DMS153 (cell line): ENCODE data around the gene ZFAND4.
"Not testable (repeated sequence)": the region's sequence is repeated elsewhere in the genome, so short reads cannot be mapped to it uniquely, and the experiment has no call there.

Experiments used
- DNase-seq: peaks from one replicate; lab custom pipeline; 2025; lab: John Stamatoyannopoulos, UW

Gene ZFAND4

DNA sequence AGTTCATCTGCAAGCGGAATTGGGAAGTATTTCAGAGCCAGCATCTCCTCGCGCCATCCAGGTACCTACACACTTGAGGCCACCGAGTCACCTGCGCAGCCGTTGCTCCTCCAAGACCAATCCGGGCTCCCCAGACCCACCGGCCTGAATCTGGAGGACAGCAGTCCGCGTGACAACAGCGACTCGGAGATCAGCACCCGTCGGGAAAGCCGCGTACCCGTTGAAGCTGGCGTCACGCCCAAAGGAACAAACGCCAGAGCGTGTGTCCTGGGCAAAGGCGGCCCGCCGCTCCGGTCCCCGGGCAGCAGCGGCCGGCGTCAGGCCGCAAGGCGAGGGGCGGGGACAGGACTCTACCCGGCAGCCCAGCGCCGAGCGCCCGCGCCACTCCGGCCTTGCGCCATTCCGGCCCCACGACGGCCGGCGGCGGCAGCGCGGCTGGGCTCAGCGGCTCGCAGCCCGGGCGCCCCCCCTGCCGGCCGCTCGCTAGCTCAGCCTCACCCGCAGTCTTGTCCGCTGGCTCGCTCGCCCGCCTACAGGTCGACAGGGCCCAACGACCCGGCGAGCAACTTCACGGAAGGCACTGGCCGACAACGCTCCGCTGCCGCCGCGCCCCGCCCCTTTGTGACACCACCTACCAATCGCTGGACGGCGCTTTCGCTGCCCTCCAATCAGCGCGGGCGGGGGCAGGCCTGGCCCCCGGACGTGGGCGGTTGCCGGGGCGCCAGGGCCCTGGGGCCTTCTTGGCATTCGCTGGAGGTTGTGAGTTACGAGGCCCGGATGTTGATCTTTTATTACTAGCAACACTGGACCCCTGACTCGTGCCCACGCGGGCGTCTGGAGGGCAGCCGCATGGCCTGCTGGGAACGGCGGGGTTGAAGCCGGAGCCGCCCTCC is at the start of gene ZFAND4:
ZFAND4 (minus strand) TSS at position 592 of the 893 bp plus-strand sequence. CDS start 9,047 bp downstream, outside the sequence.
- peak; percentile 97 for DNase-seq

DNA sequence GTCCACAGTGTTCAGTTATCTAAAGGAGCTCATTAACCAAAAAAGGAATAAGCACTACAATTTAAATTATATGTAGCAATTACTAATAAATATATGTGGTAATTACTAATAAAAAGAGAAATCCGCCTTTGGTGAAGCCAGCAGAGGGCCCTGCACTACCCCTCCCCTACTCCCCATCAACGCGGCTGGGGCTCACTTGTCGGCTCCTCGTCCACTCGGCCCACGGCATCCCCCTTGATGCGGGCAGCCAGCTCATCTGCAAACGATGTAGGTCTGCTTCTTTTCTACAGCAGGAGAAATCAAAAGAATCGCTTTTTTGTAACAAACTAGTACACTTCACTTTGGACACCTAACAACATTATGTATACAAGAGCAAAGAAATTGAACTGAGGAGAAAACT is 48.9 kb upstream of the ZFAND4 start:
- DNase-seq = not testable (repeated sequence)

DNA sequence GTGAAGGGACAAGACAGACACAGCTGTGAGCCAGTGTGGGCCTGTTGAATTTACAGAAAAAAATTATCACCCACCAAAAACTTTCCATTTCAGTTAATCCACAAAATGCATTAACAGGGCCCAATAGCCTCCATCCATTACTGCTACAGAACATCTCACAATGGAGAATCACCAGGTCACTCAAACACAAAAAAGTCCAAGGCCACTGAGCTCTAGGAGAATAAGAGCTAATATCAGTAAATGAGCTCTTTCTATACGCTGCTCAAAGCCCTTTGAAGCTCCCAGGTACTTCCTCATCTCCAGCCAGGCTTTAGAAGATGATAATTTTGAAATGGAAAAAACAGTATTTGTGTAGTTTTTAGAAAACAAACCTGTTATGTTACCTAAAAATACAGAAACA is 45.1 kb upstream of the ZFAND4 start:
- DNase-seq = not testable (repeated sequence)

DNA sequence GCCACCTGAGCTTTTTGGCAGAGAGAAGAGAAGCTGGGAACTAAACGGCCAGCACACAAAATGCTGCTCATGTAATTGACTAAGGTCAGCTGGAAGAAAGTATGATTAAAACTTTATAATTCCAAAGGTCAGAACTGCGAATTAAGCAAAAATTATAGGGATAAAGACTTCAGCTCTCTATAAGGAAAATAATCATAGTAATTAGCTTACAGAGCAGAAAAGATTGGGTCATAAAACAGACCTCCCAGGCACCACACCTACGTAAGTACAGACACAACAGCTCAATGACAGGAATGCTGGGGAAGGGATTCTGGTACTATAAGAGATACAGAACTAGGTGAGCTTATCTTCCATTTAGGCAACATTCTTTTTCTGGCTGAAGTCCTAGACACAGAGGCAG is 44.5 kb upstream of the ZFAND4 start:
- DNase-seq = not testable (repeated sequence)

DNA sequence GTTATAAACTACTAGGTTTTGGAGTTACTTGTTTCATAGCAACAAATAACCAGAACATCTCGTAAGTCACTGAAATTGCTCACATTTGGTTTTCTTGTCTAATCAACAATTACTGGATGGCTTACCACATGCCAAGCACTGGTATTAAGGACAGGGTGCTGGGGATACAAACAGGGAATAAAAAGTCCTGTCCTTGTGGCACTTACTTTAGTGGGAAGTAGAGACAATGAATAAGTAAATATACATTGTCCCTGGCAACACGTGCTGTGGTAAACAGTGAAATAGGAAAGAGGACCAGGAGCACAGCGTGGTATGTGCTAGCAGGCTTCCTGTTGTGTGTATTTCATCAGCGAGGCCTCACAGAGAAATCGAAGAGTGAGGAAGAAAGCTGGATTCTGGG is 38.7 kb upstream of the ZFAND4 start:
- DNase-seq = not testable (repeated sequence)

DNA sequence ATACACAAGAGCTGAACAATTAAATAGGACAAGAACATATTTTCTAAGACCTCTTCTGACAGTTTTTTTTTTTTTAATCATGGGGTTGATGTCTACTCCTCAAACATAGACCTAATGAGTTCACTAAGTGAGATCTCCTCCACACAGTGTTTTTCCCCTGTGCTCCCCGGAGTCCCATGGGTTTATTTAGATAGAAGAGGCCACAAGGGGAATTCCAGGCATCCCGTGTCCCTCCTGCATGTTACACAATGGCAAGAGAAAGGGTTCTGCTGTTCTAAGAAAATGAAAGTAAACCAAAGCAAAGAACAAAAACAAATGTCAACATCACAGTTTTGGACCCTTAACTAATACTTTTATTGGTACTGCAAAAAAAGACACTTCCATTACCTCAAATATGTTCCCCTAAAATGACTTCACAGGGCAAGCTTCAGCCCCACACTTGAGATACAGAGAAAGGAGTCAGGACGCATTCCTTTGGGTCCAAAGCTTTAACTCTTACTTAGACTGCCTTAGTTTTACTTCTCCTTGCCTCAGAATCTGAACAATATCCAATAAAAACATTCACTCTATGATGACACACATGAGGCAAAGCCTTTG is 37.7 kb upstream of the ZFAND4 start:
- not testable (repeated sequence) for DNase-seq

GRCh38 chr10:45678467-45678866 is 5.9 kb upstream of the ZFAND4 start:
- DNase-seq = not testable (repeated sequence)

GRCh38 chr10:45675388-45675787 is 2.8 kb upstream of the ZFAND4 start:
- no peak for DNase-seq

DNA sequence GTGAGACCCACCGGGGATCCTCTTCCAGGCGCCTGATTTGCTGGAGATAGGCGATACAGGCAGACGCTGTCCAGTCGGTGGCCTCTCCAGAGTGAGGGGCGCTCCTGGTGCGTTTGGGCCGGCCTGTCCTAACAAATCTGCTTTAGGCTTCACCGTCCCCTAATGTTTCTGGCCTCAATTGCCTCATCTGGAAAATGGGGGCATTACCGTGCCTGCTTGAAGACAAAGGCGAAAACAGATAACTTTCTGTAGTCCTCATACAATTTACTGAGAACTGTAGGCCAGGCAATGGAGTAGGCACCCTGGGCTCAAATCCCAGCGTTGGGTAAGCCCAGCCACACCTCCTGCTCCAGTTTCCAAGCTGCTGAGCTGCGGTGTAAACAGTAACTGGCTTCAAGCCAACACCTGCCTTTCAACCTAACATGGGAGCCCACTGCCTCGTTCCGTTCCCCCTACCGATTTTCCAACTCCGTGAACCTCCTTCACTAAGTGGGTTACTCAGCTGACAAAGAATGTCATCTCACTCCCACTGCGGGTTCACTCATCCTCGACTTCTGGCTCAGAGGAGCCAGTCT is 589 bp upstream of the ZFAND4 start:
- no peak for DNase-seq

GRCh38 chr10:45671300-45671699 is 1.3 kb downstream of the ZFAND4 start:
- DNase-seq = not testable (repeated sequence)

DNA sequence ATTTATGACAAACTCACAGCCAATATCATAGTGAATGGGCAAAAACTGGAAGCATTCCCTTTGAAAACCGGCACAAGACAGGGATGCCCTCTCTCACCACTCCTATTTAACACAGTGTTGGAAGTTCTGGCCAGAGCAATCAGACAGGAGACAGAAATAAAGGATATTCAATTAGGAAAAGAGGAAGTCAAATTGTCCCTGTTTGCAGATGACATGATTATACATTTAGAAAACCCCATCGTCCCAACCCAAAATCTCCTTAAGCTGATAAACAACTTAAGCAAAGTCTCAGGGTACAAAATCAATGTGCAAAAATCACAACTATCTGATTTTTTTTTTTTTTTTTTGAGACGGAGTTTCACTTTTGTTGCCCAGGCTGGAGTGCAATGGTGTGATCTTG is 2.7 kb downstream of the ZFAND4 start:
- DNase-seq = not testable (repeated sequence)

GRCh38 chr10:45660876-45661411 is 11.6 kb downstream of the ZFAND4 start:
- DNase-seq = no peak

DNA sequence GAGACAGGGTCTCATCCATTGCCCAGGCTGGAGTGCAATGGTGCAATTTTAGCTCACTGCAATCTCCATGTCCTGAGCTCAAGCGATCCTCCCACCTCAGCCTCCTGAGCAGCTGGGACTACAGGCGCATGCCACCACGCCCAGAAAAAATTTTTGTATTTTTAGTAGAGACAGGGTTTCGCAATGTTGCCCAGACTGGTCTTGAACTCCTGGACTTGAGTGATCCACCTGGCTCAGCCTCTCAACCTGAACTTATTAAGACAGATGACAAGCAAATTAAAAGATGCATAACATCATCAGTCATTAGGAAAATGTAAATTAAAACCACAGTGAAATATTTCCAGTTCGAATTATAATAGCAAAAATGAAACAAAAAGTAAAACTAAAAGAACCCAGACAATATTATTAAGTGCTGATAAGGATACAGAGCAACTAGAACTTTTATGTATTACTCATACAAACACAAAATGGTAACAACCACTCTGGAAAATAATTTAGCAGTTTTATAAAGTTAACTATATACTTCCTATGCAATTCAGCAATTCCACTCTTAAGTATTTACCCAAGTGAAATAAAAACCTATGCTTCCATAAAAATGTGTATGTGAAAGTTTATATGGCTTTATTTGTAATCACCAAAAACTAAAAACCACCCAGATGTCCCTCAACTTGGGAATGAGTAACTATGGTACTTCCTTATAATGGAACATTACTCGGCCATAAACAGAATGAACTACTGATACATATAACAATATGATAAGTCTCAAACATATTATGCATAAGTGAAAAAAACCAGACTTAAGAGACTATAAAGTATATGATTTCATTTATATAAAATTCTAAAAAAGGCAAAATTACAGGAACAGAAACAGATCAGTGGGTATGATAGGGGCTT is 15.3 kb downstream of the ZFAND4 start:
- no peak for DNase-seq

GRCh38 chr10:45655219-45655618 is 17.4 kb downstream of the ZFAND4 start:
- DNase-seq = no peak

GRCh38 chr10:45654753-45655141 is 17.8 kb downstream of the ZFAND4 start:
- not testable (repeated sequence) for DNase-seq

DNA sequence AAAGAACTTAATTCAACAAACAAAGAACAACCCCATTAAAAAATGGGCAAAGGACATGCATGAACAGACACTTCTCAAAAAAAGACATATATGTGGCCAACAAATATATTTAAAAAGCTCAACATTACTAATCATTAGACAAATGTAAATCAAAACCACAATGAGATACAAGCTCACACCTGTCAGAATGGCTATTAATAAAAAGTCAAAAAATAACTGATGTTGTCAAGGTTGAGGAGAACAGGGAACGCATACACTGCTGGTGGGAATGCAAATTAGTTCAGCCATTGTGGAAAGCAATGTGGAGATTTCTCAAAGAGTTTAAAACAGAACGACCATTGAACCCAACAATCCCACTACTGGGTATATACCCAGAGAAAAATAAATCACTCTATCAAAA is 19.1 kb downstream of the ZFAND4 start:
- DNase-seq = no peak

- no peak for DNase-seq
Measured at GRCh38 chr10:45652511-45652910, 20.1 kb downstream of the ZFAND4 start.

GRCh38 chr10:45649296-45649695 is 23.3 kb downstream of the ZFAND4 start:
- no peak for DNase-seq

DNA sequence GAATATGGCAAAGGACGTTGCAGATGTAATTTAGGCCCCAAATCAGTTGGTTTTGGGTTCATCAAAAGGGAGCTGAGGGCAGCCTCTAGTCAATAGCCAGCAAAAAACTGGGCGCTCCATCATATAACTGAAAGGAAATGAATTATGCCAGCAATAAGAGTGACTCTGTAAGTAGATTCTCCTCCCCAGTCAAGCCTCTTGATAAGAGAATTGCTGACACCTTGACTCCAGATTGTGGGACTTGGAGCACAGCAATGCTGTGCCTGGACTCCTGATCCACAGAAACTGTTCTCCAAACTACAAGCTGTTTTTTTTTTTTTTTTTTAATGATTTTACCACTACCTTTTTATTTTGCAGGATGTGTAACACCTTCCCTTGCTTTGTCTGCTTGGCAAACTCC is 25.5 kb downstream of the ZFAND4 start:
- DNase-seq = no peak

- no peak for DNase-seq
Measured at GRCh38 chr10:45646384-45647050, 26.1 kb downstream of the ZFAND4 start.

DNA sequence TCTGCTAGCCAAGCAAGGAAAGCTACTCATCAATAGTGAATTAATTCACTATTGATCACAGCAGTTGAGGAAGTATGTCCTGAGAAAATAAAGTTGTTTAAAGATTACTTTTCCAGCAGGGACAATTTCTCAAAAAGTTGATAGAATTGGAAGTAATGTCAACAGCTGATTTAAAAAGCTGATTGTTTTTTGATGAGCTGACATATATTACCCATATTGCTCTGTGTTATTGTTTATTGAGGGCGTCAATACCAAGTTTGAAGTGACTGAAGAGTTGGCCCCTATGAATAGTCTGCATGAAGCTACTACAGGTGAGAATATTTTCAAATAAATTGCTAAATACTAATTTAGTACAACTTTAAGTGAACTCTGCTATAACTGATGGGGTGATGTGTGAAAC is 28.0 kb downstream of the ZFAND4 start:
- DNase-seq = no peak
